ENCODE data around the gene CYTH1.

Gene CYTH1

DNA sequence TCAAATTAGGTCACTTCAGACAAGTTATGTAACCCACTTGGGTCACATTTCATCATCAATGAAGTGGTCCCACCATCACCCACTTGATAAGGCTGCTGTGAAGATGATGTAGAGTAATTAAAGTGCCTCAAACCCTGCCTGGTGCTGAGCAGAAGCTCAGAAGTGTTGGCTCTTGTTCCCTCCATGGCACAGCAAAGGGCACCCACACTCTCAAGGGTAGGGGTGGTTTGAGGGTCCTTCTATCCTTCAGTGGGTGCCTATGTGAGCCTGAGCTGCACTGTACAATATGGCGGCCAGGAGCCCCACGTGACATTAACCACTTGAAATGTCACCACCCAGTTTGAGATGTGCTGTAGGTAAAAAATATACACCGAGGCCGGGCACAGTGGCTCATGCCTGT is 71.5 kb downstream of the CYTH1 start:
- DNase-seq: no peak

DNA sequence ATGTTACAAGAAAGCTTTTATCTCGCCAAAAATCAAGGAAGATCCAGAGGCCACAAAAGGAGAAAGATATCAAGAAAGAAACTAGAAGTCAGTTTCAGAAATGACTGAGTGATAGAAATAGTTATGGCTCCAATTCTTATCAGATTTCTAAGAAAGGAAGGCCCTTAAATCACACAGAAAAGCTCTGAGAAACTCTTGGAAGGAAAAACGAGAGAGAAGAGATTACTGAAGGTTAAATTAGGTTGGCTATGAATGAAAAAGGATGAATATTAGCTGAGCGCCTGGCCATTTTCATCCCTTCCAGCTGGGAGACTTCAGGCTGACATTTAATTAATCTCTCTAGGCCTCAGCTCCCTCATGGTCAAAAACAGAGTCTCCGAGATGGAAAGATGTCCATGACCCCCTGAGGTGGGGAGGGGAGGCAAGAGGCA is 72.3 kb downstream of the CYTH1 start:
- no peak for DNase-seq

DNA sequence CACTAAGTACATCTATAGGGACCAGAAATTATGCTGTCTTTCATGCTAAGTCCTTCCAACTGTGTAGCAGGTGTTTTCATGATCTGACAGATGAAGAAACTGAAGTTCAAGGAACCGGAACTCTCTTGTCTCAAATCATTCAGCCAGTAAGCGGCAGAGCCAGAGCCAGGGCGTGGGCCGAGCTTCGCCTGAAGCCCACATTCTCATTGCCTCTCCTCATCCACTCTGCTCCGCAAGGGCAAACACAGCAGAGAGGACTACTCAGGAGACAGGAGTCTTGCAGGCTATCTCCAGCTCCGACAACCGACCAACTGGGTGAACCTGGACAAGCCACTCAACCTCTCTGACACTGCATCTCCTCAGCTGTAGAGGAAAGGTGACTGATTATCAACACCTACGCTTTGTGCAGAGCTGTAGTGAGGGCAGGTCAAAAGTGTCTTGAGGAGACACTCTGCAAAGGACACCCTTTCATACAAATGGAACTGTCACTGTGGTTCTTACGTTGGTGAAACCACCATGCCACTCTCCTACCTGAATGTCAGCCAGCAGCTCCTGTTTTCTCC is 72.9 kb downstream of the CYTH1 start:
- no peak for DNase-seq

DNA sequence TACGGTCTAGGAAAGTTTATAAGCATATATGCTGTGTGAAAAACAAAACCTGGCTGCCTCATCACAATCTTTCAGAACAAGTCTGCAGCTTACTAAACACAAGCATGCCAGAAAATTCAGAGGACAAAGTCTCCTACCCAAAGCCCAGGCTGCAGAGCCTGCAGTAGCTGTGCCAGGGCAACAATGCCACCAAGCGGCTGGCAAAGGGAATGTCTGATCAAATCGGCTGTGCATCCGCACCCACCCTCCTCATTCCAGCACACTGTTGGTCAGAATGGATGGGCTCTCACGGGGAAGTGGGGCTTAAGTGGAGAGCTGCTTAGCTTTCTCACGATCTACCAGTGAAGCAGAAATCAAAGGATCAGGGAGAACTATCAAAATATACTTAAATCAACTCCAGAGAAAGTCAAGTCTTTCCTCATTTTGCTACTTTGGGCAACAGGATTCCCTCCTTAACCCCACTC is 73.5 kb downstream of the CYTH1 start:
- peak; percentile 74 to 76 for DNase-seq

DNA sequence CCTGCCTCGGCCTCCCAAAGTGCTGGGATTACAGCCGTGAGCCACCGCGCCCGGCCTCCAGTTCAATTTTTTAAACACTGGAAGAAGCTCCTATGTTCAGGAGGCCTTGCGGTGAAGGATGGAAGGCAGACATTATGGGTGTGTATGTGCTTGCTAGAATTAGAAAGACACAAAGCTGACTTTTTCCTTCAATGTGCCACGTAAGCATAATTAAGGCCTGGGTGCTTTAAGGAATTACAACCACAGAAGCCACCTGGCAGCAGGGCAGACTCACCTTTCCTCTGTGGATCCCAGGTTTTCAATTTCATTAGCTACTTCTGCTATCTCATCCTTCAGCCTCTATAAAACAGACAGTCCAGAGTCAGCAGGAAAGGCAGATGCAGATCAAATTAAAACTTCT is 74.2 kb downstream of the CYTH1 start:
- no peak for DNase-seq

DNA sequence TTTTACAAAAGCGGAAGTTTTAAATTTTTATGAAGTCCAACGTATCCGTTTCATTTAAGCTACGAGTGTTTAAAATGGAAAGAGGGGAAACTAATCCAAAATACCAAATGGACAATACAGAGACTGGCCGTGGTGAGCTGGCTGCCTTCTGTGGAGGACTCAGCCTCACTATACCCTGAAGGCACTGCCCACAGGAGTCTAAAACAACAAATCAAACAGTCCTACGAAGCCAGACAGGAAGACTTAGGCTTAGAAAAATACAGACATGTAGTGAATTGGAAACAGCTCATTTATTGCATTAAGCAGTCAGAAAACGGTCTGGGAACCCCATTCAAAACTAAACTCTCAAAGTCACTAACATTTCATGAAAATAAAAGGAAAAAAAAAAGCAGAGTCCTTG is 75.1 kb downstream of the CYTH1 start:
- DNase-seq: no peak

DNA sequence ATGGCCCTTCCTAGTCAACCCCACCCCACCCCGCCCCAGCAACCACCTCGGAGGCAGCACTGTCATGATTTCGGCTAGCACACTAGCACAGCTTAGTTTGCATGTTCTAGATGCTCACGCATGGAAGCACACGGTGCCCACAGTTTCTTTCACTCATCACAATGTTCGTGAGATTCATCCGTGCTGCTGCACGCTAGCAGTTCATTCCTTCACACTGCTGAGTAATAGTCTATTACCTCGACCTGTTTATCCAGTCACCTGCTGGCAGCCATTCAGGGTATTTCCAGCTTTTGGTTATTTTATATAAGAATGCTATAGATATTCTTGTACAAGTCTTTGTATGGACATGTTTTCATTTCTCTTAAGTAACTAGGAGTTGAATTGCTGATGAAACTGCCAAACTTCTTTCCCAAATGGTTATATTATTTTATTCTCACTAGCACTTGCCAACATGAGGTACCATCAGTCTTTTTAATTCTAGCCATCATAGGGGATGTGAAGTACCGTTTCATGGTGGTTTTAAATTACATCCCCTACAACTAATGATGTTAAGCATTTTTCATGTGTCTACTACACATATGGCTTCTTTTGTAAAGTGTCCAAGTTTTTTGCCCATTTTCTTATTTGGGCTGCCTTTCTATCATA is 75.7 kb downstream of the CYTH1 start:
- no peak for DNase-seq

DNA sequence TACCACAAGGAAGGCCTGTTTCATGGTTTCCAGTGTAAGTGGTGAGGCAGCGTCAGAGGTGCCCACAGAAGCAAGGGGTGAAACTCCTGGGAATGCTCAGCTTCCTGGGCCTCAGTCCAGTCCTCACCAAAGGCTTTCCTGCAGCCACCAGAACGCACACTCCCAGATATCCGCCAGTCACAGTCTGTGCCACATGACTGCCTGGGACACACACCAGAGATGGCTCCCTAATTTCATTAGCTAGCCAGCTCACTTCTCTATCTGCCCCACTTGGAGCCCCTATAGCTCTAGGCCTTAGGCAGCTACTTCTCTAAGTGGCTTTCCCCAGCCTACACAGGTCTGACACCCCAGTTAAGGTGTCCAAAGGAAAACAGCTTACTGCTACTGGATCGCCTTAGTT is 77.0 kb downstream of the CYTH1 start:
- DNase-seq: no peak

DNA sequence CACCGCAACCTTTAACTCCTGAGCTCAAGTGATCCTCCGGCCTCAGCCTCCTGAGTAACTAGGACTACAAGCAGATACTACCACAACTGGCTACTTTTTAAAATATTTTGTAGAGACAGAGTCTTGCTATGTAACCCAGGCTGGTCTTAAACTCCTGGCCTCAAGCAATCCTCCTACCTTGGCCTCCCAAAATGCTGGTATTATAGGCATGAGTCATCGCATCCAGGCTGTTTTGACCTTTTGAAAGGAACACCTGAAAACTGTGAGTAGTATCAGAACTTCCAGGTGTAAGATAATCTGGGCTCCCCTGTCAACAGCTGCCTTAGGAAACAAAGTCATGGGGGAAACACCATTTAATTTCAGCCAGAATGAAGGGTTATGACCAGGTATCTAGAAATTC is 77.5 kb downstream of the CYTH1 start:
- no peak for DNase-seq

DNA sequence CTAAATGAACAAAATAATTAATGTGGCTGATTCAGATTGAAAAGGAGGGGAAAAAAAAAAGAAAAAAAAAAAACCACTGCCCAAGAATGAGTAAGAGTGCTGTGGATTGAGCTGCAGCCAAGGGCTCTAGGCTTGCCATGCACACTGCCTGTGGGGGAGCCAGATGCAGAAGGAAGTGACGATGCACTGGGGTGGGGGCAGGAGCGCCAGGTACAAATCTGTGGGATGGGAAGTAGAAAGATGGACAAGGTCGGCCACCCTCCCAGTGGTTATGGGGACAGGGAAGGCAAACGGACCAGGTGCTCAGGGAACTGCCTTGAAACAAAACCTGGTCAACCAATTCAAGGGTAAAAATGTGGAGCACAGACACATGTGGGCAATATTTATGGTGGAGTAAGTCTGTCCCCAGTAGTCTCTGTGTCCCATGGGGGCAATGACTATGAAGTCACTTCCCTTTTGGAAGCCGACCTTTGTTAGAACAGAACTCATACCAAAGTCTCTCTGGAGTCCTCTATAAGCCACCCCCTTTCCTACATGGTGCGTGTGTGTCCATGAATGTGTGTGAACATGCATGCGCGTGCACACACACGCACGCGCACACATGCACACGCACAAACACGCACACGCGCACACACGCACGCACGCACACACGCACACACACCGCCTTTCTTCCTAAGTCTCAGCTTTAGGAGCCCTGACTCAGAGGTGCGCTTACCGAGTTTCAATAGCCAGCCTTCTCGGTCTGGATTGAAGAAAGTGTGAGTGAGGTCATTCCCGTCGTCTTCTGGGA is 84.3 kb downstream of the CYTH1 start:
- DNase-seq: no peak

DNA sequence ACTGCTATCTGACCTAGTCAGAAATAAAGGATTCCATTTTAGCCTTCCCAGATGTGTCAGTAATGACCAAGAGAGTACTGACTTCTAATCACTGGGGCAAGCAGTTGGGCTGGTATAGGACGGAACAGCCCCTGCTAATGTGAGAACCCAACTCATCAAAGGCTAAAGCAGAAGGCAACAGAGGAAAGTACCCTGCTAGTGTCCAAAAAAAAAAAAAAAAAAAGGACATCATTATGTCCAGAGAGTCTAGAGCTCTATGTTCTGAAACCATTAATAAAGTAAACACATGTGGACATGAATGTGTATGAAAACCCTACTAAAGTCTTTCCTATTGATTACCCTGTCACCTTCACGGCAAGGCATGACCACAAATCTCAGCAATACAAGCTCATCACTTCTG is 85.0 kb downstream of the CYTH1 start:
- no peak for DNase-seq

DNA sequence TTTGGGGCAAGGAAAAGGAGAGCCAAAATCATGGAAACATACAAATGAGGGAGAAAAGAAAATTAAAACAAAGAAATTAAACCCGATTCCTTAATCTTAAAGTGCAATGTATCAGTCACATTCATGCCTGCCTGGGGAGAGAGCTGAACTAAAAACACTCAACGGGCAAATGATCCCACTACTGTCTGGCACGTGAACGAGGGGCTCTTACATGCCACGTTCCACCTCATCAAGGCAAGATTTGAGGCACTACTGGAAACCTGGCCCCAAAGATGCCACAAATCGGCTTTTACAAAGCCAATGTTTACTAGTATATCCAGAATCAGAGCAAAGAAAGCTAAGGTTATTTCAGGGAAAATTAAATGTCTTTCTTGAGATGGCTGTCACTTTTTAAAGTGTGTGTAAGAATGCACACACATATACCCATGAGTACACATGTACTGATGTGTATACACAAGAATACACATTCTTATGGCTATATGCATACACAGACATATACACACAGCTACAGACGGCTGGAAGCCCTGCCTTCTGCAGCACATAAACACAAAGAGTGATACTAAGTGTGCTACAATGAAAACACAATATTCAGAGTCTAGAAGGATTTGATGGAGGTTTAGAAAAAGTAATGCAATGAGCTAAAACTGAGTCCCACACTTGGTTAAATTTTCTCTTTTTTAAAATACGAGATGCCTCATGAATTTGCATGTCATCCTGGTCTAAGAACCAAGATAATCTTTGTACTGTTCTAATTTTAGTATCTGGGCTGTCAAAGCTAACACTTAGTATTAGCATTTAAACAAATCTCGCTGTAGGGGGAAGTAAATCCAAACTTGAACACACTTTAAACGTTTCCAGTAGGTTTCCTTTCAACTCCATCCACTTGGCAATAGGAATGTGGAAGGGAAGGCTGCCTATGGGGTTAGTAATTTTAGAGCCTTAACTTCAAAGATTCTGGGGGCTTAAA is 85.8 kb downstream of the CYTH1 start:
- no peak for DNase-seq

DNA sequence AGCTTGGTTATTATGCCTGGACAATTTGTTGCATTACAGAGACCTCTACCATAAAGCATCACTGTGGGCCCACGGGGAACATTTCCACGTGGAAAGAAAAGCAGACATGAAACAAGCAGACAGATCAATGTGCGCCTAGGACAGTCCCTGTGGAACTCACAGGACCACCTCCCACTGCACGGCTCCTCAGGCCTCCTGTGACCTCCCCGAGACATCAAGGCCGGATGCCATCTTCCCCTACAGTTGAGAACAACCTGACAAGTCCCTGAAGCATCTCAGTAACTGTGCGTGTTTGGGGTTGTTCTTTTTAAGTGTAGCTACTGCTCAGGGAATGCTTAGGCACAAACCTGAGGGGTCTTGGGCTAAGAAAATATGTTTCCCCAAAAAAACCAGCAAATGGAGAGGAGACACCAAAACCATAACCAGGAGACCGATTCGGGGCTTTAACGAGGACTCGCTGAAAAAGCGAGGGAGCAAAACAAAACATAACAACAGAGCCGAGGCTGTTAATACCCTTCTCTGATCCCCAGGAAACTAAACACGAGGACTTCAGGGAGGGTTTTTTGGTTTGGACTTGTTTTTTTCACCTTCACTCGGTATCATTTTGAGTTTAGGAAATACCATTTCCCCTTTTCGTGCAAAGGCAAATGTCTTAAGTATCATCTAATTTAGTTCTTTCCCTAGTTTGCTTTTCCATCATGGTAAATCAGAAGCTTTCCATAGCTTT is 87.1 kb downstream of the CYTH1 start:
- no peak for DNase-seq

DNA sequence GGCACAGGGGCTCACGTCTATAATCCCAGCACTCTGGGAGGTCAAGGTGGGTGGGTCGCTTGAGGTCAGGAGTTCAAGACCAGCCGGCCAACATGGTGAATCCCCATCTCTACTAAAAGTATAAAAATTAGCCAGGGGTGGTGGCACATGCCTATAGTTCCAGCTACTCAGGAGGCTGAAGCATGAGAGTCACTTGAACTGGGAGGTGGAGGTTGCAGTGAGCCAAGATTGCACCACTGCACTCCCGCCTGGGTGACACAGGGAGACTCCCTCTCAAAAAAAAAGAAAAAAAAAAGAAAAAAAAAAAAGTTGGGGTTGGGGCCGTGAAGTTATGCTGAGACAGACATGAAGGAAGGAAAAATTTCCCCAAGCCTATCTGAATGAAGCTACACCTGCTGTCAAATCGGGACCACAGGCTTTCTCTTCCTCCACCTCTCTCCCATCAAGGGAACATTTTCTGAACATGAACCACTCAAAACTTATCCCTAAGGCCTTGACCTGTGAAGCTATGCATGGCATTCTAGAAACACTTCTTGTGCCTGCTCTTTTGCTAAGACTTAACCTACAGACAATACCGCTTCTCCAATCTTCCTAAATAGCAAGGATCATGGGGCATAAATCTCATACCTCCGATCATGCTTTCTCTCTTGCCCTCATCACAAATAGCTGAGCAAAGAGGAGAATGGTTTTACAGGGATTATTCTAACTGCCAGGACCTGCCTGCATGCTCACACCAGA is 88.6 kb downstream of the CYTH1 start:
- no peak for DNase-seq

DNA sequence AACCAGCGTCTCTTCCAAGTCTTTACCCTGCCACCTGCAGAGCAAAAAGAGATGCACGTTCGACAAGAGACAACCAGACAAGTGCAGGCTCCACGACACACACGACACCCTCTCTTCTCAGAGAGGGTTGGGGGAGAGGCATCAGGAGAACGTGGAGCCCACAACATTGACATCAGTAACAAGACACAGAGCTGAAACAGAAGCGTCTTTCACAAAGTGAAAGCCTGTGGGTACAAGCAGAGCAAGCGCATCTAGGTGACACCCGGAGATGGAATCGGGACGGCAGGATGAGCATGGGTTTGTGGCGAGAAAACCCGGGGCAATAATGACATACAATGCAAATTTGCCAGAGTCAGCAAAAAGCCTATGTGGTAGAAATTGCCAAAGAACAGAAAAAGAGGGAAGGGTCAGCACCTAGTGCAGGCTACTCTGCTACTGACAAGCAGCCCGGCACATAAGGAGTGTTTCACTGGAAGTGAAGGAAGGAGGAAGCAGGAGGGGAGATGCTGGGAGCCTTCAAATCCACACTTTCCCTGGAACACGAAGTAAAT is 89.5 kb downstream of the CYTH1 start:
- DNase-seq: no peak

DNA sequence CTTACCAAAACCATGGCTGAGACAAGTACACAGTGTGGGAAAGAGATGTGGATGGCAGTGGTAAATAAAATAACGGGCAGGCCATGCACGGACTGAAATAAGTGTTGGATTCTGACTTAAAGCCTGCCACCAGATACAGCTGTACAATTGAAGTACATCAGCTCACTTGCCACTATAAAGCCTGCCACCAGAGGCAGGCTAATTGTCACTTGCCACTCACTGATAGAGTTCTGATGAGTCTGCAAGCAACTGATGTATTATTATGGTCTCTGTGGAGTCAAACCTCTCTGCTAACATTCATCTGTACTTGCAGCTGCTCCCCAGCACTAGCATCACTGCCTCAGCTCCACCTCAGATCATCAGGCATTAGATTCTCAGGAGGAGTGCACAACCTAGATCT is 93.0 kb downstream of the CYTH1 start:
- DNase-seq: no peak

DNA sequence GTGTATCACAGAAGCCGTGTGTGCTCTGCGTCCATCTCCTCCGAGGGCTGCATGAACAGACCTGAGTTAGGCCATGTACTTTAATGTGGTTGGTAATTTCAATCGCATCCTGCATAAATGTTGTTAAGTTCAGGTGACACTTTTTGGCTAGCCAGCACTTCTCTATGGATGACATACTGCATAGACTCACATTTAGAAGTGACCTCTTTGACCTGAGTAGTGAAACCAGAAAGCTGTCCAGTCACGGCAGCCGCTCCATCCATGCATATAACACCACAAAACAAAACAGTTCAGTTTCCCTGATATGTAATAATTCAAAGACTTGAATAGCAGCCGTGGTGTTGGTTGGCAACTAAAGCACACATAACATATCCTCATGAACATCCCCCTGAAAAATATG is 94.1 kb downstream of the CYTH1 start:
- no peak for DNase-seq

DNA sequence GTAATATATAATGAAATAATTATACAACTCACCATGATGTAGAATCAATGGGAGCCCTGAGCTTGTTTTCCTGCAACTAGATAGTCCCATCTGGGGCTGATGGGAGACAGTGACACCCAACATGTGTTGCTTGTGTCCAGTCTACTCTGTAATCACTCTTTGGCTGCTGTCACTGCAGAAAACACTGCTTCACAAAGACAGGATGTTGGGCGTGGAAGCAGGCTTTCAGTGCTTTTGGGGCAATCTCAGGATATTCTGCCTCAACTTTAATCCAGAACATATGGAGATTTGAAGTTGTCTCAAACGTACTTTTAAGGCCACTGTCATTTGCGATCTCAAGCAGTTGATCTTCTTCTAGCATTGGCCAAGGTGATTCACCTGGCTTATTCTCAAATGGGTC is 94.9 kb downstream of the CYTH1 start:
- no peak for DNase-seq

DNA sequence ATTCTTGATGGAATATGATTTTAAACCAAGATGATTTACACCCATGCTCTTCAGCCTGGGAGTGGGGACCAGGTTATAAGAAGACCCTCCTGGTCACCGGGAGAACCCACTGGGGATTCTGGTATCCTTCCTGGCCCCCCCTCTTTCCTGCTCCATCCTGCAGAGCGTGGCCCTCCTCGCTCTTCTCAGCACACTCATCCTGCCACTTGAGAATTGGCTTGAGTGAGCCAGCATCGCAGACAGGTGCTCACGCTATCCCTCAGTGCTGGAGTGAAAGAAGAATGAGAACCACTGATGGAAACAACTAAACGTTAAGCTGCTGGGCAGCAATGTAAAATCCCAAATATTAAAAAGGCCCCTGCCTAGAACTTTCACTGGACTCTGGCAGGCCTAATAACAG is 98.0 kb downstream of the CYTH1 start:
- DNase-seq: no peak

DNA sequence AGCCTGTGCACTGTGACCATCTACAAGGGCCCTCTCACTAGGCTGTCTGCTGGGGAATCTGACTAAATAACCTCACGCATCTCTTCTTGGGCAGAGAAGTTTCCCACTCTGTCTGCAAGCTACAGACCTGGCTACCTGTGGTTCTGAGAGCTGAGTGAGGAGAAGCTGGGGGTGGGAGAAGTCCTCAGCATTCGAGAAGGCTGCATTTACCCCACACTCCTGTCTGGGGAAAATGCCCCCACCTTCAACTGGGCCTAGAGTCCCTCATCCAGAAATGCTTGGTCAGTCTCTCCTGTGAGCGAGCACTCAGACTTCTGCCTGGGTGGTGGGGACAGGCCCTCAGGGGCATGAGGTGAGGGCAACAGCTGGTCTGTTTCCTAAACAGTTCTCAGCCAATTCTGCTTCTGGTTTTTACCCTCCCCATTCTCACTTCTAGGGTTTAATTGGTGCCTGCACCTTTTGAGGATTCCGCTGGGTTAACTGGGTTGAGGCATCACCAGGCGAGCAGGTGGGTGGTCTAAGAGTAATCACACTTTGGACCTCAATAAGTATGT is 98.6 kb downstream of the CYTH1 start:
- no peak for DNase-seq

DNA sequence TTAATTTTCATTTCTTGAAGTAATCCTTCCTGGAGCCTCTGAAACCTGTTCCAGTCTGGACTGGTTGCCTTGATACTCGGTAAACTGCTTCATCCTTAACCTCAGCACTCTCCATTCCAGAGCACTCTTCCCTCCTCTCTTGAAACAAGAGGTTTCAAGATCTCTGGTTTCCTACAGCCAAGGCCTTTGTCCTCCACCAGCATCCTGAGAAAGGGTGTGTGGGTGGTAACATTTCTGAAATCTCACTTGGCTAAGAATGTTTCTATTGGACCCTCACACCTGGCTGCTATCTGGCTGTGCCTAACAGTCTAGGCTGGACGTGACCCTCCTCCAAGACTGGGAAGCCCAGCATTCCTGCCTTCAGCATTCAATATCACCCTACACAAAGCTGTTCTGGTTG is 99.7 kb downstream of the CYTH1 start:
- no peak for DNase-seq
